Eye (tissue), 1 donor: ENCODE measurements around the gene OR4X2.
"Not testable (repeated sequence)": the region's sequence is repeated elsewhere in the genome, so short reads cannot be mapped to it uniquely, and the experiment has no call there.

Source experiments
- DNase-seq: peaks from one replicate; pipeline ENCODE4 v3.0.0-alpha.2; 2015

OR4X2 gene

DNA sequence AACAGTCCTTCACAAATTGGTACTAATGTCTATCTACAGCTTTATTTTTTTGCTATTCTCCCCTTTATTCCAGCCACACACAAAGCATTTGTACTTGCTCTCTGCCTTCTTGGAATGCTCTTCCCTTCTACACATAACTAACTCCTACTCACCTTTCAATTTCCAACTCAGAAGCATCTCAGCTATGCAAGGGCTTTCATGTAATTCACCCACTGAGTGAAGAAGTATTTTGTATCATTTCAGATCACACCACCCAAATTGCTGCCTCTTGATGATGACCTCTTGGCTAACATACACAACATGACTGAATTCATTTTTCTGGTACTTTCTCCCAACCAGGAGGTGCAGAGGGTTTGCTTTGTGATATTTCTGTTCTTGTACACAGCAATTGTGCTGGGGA, at the start of gene OR4X2:
TSS of gene OR4X2 (plus strand) at position 301 of the 400 bp plus-strand sequence. CDS start at position 301, 0 bp downstream.
- no peak for DNase-seq

- no peak for DNase-seq
These were observed 37.0 kb upstream of the OR4X2 start for GRCh38 chr11:48207881-48208280.

GRCh38 chr11:48210052-48210451, 34.9 kb upstream of the OR4X2 start:
- no peak for DNase-seq

DNA sequence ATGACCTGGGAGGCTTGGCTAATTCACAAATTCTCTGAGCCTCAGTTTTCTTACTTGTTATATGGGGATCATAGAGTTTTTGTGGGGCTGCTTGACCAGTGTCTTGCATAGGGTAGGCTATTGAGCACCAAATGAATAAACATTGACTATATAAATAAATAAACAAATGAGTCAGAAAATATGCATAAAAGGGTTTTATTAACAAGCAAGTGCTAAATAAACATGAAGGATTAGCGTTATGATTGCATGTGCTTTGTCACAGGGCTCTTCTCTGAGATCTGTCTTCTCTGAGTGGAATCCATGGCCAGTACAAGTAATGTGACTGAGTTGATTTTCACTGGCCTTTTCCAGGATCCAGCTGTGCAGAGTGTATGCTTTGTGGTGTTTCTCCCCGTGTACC, 28.4 kb upstream of the OR4X2 start, which contains the start of gene OR4B1:
TSS of gene OR4B1 (plus strand) at position 301 of the 400 bp plus-strand sequence. CDS start at position 301, 0 bp downstream.
- DNase-seq, result no peak

- DNase-seq, result no peak
These were observed 16.1 kb upstream of the OR4X2 start for GRCh38 chr11:48228761-48229160.

- DNase-seq, result not testable (repeated sequence)
These were observed 14.8 kb upstream of the OR4X2 start for GRCh38 chr11:48230057-48230456.

DNA sequence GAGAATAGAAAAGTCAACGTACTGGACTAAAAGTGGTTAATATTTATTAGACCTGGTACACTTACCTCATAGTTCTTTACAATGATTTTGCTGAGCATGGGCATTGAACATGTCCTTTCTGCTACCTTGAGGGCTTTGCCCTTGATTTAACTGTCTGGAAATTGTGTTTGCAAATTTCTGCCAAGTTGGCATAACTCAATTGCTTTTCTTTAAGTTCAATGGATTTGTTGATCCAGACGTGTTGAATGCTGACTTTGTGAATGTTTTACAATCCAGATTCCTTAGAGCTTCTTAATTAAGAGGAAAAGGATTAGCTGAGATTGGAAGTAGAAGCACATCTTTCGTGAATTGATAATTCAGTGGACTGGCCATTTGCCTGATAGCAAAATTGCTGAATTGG, 7.2 kb upstream of the OR4X2 start:
- DNase-seq, result no peak

GRCh38 chr11:48242501-48242900, 2.4 kb upstream of the OR4X2 start:
- DNase-seq, result no peak

- DNase-seq, result no peak
These were observed 4.0 kb downstream of the OR4X2 start for GRCh38 chr11:48248902-48249301.

DNA sequence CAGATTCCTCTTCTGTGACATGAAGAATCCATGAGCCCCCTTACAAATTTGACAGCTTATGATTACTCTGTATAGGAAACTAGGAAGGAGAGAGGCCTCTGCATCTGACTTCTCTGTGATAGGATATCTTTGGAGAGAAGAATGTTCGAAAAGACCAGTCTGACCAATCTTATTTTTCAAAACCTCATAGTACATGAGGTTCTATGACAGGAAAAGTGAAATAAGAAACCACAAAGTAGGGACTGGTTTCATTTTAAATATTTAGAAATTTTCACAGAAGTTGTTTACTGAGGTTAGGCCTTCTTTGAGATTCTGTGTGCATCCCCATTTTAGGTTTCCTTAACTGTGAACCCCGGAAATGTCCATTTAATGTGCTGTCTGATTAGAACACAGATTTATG, 16.7 kb downstream of the OR4X2 start:
- no peak for DNase-seq

- DNase-seq, result no peak
These were observed 18.6 kb downstream of the OR4X2 start, which contains the start of gene OR4X1 for GRCh38 chr11:48263423-48263911. Gene OR4X1 (plus strand): TSS chr11:48263861. CDS start chr11:48263861, 0 bp downstream.

DNA sequence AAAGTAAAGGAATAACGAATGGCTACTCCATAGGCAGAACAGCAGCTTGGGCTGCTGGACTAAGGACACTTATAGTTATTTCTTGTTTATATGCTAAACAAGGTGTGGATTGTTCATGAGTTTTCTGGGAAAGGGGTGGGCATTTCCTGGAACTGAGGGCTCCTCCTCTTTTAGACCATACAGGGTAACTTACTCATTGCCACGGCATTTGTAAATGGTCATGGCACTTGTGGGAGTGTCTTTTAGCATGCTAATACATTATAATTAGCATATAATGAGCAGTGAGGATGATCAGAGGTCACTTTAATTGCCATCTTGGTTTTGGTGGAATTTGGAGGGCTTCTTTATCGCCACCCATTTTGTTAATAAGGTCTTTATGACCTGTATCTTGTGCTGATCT, 25.7 kb downstream of the OR4X2 start:
- DNase-seq, result no peak

GRCh38 chr11:48272606-48273005, 27.7 kb downstream of the OR4X2 start:
- no peak for DNase-seq
